Peyer's patch (tissue), 4 donors: Measurements from ENCODE around the gene DHODH.

ENCODE experiments used
- POLR2A ChIP-seq, 2 donors: fragments of 450-650 bp; IDR thresholded peaks; one replicate each; pipeline ENCODE4 v1.5.1; 2017; ENCODE audit warnings: antibody characterized with exemption in 2 of 2, mild to moderate bottlenecking in 2 of 2, moderate library complexity in 2 of 2
- TF ChIP-seq, protein P1 (sequence below), 6 experiments: fragments of 450-650 bp in 4 of 6; fragments of 200-600 bp in 2 of 6; sonication (generic) in 1 of 6; IDR thresholded peaks; one replicate each; pipeline ENCODE4 v1.5.1; 2017 to 2019; ENCODE audit warnings: antibody characterized with exemption in 6 of 6, mild to moderate bottlenecking in 3 of 6, moderate library complexity in 1 of 6

- TF ChIP-seq POLR2A (IDR thresholded peaks at IDR 0.05) = no peak
- TF ChIP-seq, protein P1, sequence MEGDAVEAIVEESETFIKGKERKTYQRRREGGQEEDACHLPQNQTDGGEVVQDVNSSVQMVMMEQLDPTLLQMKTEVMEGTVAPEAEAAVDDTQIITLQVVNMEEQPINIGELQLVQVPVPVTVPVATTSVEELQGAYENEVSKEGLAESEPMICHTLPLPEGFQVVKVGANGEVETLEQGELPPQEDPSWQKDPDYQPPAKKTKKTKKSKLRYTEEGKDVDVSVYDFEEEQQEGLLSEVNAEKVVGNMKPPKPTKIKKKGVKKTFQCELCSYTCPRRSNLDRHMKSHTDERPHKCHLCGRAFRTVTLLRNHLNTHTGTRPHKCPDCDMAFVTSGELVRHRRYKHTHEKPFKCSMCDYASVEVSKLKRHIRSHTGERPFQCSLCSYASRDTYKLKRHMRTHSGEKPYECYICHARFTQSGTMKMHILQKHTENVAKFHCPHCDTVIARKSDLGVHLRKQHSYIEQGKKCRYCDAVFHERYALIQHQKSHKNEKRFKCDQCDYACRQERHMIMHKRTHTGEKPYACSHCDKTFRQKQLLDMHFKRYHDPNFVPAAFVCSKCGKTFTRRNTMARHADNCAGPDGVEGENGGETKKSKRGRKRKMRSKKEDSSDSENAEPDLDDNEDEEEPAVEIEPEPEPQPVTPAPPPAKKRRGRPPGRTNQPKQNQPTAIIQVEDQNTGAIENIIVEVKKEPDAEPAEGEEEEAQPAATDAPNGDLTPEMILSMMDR (IDR thresholded peaks at IDR 0.05) = no peak
These were observed 9.9 kb downstream of the DHODH start for GRCh38 chr16:72018470-72018869.
